DND-41 (cell line): ENCODE data around the gene TMEM151A.

Experiments
- ATAC-seq: fragments of 200-7000 bp; cut with Tn5 transposase; 3 replicates; pipeline ENCODE4 v1.9.1; 2021; ENCODE audit warnings: low read depth; ENCODE audit not compliant: insufficient read depth
- DNase-seq: peaks from one replicate; pipeline ENCODE4 v3.0.0-alpha.2; 2020
- H2AFZ ChIP-seq: 2 replicates; pipeline ENCODE4 v1.6.0; 2012; ENCODE audit warnings: low read depth, low read length
- H3K27ac ChIP-seq: 2 replicates; pipeline ENCODE4 v1.5.1; 2012; ENCODE audit warnings: low read length, inconsistent platforms
- H3K27me3 ChIP-seq: fragments of 200-600 bp; sonication (generic); 2 replicates; pipeline ENCODE4 v1.6.0; 2012; ENCODE audit warnings: low read length, mild to moderate bottlenecking, inconsistent platforms; ENCODE audit not compliant: insufficient read depth, poor library complexity
- H3K36me3 ChIP-seq: 2 replicates; pipeline ENCODE4 v1.5.1; 2012; ENCODE audit warnings: low read length, inconsistent platforms; ENCODE audit not compliant: insufficient read depth
- H3K4me1 ChIP-seq: 2 replicates; pipeline ENCODE4 v1.5.1; 2012; ENCODE audit warnings: mild to moderate bottlenecking, low read length; ENCODE audit not compliant: insufficient read depth
- H3K4me2 ChIP-seq: 2 replicates; pipeline ENCODE4 v1.6.0; 2012; ENCODE audit warnings: mild to moderate bottlenecking, moderate library complexity, low read length, inconsistent platforms; ENCODE audit not compliant: insufficient read depth
- H3K4me3 ChIP-seq, 2 experiments: fragments of 200-600 bp in 1 of 2; shearing (Covaris generic) in 1 of 2; 2 replicates each; pipeline ENCODE4 v1.5.1; 2012 to 2016; ENCODE audit warnings: inconsistent platforms in 2 of 2, low read length in 2 of 2, mild to moderate bottlenecking in 2 of 2, low read depth in 1 of 2, moderate library complexity in 1 of 2
- H3K79me2 ChIP-seq: 2 replicates; pipeline ENCODE4 v1.6.0; 2012; ENCODE audit warnings: low read length, inconsistent platforms; ENCODE audit not compliant: insufficient read depth
- H3K9ac ChIP-seq: 2 replicates; pipeline ENCODE4 v1.6.0; 2012; ENCODE audit warnings: low read depth, mild to moderate bottlenecking, inconsistent platforms, low read length, moderate library complexity
- H3K9me3 ChIP-seq: 2 replicates; pipeline ENCODE4 v1.5.1; 2012; ENCODE audit warnings: low read length, moderate library complexity, mild to moderate bottlenecking, inconsistent platforms; ENCODE audit not compliant: insufficient read depth, severe bottlenecking
- H4K20me1 ChIP-seq: 2 replicates; pipeline ENCODE4 v1.6.0; 2012; ENCODE audit warnings: low read length; ENCODE audit not compliant: insufficient read depth
- CTCF ChIP-seq: IDR thresholded peaks from 2 replicates; pipeline ENCODE4 v1.5.1; 2012; ENCODE audit warnings: borderline replicate concordance, low read length, moderate library complexity, mild to moderate bottlenecking; ENCODE audit not compliant: poor library complexity, severe bottlenecking; ENCODE audit errors: extremely low read depth
- EZH2 ChIP-seq: IDR thresholded peaks from 3 replicates; pipeline ENCODE4 v1.6.1; 2012; ENCODE audit warnings: borderline replicate concordance, low read depth, mild to moderate bottlenecking, moderate library complexity, low read length, inconsistent platforms; ENCODE audit not compliant: severe bottlenecking

The TMEM151A gene

GRCh38 chr11:66329165-66329673, 37.5 kb downstream of the TMEM151A start:
- Histone ChIP-seq H3K79me2 (no peaks in the 10 kb centered on the region), H3K36me3 (no peaks in the 10 kb centered on the region), H3K27me3 (no peaks in the 10 kb centered on the region), H3K27ac (no peak overlapping the region), H3K9me3 (no peaks in the 10 kb centered on the region), H3K4me2 (no peak overlapping the region), H3K9ac (no peak overlapping the region), H3K4me3 (no peak overlapping the region), H2AFZ (no peak overlapping the region), H3K4me1 (peaks cover 37% of the 10 kb centered on the region), H4K20me1 (peaks cover 2% of the 10 kb centered on the region; the same call in 1 of the 2 replicates)
- ATAC-seq: no peak
- TF ChIP-seq CTCF (no peak), EZH2 (no peak)
- DNase-seq: no peak

GRCh38 chr11:66330931-66331330, 39.2 kb downstream of the TMEM151A start:
- no peak for DNase-seq

GRCh38 chr11:66331542-66332370, 40.1 kb downstream of the TMEM151A start:
- no peak overlapping the region for H3K4me3 ChIP-seq

More at GRCh38 chr11:66330931-66331330, 39.2 kb downstream of the TMEM151A start:
- Histone ChIP-seq H2AFZ (no peak overlapping the region), H3K9ac (no peak overlapping the region), H3K9me3 (no peaks in the 10 kb centered on the region), H3K4me1 (peaks cover 28% of the 10 kb centered on the region), H3K27me3 (no peaks in the 10 kb centered on the region), H3K79me2 (no peaks in the 10 kb centered on the region), H4K20me1 (peaks cover 2% of the 10 kb centered on the region; the same call in 1 of the 2 replicates), H3K4me2 (no peak overlapping the region), H3K27ac (no peak overlapping the region), H3K36me3 (no peaks in the 10 kb centered on the region), H3K4me3 (no peak overlapping the region)
- no peak for ATAC-seq
- TF ChIP-seq CTCF (no peak), EZH2 (no peak)

More at GRCh38 chr11:66331542-66332370, 40.1 kb downstream of the TMEM151A start:
- Histone ChIP-seq H3K9ac (no peak overlapping the region), H3K4me1 (peaks cover 20% of the 10 kb centered on the region), H3K36me3 (0 out of 2 replicates have a peak, but pooled peaks cover 1% of the 10 kb centered on the region), H4K20me1 (peaks cover 2% of the 10 kb centered on the region; the same call in 1 of the 2 replicates), H3K27me3 (no peaks in the 10 kb centered on the region), H3K9me3 (no peaks in the 10 kb centered on the region), H2AFZ (no peak overlapping the region), H3K27ac (no peak overlapping the region), H3K79me2 (no peaks in the 10 kb centered on the region), H3K4me2 (no peak overlapping the region)
- ATAC-seq (no peak), DNase-seq (no peak)
- TF ChIP-seq EZH2 (no peak), CTCF (no peak)
